Neural progenitor cell (in vitro differentiated cells): ENCODE measurements around the gene CYP27B1.

ENCODE experiments used
- EZH2 ChIP-seq: fragments of 200-600 bp; sonication (generic); IDR thresholded peaks from 2 replicates; pipeline ENCODE4 v1.6.1; 2017; ENCODE audit warnings: antibody characterized with exemption, mild to moderate bottlenecking, moderate library complexity
- EZH2phosphoT487 ChIP-seq: fragments of 200-600 bp; sonication (generic); IDR thresholded peaks from 2 replicates; pipeline ENCODE4 v1.6.1; 2017; ENCODE audit warnings: antibody characterized with exemption
- TF ChIP-seq, protein P1 (sequence below): fragments of 200-600 bp; sonication (generic); IDR thresholded peaks from 2 replicates; pipeline ENCODE4 v1.5.1; 2017; ENCODE audit warnings: antibody characterized with exemption, mild to moderate bottlenecking

DNA sequence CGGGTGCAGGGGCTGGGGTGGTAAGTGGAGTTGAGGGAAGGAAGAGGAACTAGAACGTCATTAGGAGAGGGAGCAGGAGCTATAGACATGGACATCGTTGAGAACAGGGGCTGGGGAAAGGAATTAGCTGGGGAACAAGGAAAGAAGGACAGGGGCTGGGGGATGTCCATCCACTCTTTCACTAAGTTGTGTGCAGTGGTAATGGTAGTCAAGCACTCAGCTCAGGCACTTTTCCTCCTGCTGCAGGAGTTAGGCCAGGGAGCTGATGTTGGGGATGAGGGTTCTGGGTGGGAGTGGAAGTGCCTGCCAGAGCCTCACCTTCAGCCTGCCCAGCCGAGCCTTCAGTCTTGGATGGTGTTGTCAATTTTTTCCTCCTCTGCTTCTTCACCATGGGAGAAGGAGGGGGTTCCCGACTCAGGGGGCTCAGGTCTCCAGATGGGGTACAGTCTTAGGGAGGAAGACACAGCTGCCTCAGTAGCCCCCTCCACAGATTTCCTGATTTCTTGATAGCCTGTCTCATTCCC lies 37.5 kb downstream of the CYP27B1 start:
- TF ChIP-seq, protein P1, sequence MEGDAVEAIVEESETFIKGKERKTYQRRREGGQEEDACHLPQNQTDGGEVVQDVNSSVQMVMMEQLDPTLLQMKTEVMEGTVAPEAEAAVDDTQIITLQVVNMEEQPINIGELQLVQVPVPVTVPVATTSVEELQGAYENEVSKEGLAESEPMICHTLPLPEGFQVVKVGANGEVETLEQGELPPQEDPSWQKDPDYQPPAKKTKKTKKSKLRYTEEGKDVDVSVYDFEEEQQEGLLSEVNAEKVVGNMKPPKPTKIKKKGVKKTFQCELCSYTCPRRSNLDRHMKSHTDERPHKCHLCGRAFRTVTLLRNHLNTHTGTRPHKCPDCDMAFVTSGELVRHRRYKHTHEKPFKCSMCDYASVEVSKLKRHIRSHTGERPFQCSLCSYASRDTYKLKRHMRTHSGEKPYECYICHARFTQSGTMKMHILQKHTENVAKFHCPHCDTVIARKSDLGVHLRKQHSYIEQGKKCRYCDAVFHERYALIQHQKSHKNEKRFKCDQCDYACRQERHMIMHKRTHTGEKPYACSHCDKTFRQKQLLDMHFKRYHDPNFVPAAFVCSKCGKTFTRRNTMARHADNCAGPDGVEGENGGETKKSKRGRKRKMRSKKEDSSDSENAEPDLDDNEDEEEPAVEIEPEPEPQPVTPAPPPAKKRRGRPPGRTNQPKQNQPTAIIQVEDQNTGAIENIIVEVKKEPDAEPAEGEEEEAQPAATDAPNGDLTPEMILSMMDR, result no peak
- TF ChIP-seq EZH2 (no peak), EZH2phosphoT487 (no peak)
